Heart right ventricle (tissue), 16 donors: ENCODE measurements around the gene TRAM2. TPM values are rescaled to one million over a fixed set of nuclear protein-coding genes. Genes with fewer than 3 reads are reported as not detected.

ENCODE experiments used
- ATAC-seq, 8 donors: fragments of 200-7000 bp; cut with Tn5 transposase; one replicate each; pipeline ENCODE4 v1.9.1; 2020; ENCODE audit warnings: mild to moderate bottlenecking in 8 of 8, moderate library complexity in 8 of 8, moderate number of reproducible peaks in 1 of 8
- DNase-seq, 2 donors: peaks; one replicate each; pipeline ENCODE4 v3.0.0-alpha.2; 2020
- H3K27ac ChIP-seq, 10 donors: fragments of 200-600 bp; sonication (generic) in 2 of 10; one replicate each; pipeline versions ENCODE4 v1.5.0 to v1.8.0; 2020 to 2022; ENCODE audit warnings: mild to moderate bottlenecking in 3 of 10
- H3K27me3 ChIP-seq, 7 donors: fragments of 200-600 bp; one replicate each; pipeline ENCODE4 v1.8.0; 2021 to 2022; ENCODE audit warnings: mild to moderate bottlenecking in 2 of 7
- H3K36me3 ChIP-seq, 9 donors: fragments of 200-600 bp; sonication (generic) in 1 of 9; one replicate each; pipeline versions ENCODE4 v1.5.0 to v1.8.0; 2020 to 2022; ENCODE audit warnings: mild to moderate bottlenecking in 2 of 9
- H3K4me1 ChIP-seq, 9 donors: fragments of 200-600 bp; sonication (generic) in 1 of 9; one replicate each; pipeline versions ENCODE4 v1.5.0 to v1.8.0; 2020 to 2022; ENCODE audit warnings: mild to moderate bottlenecking in 4 of 9
- H3K4me3 ChIP-seq, 10 donors: fragments of 200-600 bp; sonication (generic) in 2 of 10; one replicate each; pipeline versions ENCODE4 v1.5.0 to v1.8.0; 2020 to 2022; ENCODE audit warnings: mild to moderate bottlenecking in 7 of 10, moderate library complexity in 2 of 10
- H3K9me3 ChIP-seq, 11 donors: fragments of 200-600 bp in 10 of 11; sonication (generic) in 2 of 11; one replicate each; pipeline versions ENCODE4 v1.5.0 to v1.8.0; 2013 to 2022; ENCODE audit warnings: mild to moderate bottlenecking in 2 of 11, control low read depth in 1 of 11, moderate library complexity in 1 of 11
- CTCF ChIP-seq, 9 donors: fragments of 200-600 bp; sonication (generic) in 2 of 9; IDR thresholded peaks; one replicate each; pipeline versions ENCODE4 v1.5.0 to v1.8.0; 2021 to 2022; ENCODE audit warnings: antibody characterized with exemption in 9 of 9, mild to moderate bottlenecking in 5 of 9, moderate library complexity in 1 of 9
- WGBS, 2 donors: extraction: QIAGEN DNeasy Blood & Tissue Kit; methylation state at CpG; one replicate each; pipeline ENCODE4 v1.1.7; 2013; ENCODE audit warnings: inconsistent platforms in 1 of 2; 5-methylcytosine and 5-hydroxymethylcytosine counted together
- intact Hi-C, 10 donors: fragments of 100-400 bp; cut with DNase I; formaldehyde crosslinking; loops; one replicate each; pipeline versions ENCODE4 v1.11.1 to v1.14.2; 2022
- polyA plus RNA-seq, 2 donors: library from polyadenylated mRNA; stranded (reverse); fragments of 200-250 nt; gene quantifications; one replicate each; pipeline ENCODE4 v1.2.3, GENCODE V29; 2013
- total RNA-seq, 10 donors: library from RNA; stranded (reverse); fragmentation: NEBNext Ultra II Directional in 3 of 10; extraction: Animal tissue kit (Norgen Biotek cat#: 25700) in 3 of 10; gene quantifications; one replicate each; pipeline versions ENCODE4 v1.2.1 to v1.2.4, GENCODE V29; 2021 to 2023
- donor health status: Arrhythmogenic right ventricular cardiomyopathy.
- donor health status: ischemic (EF 13 %, LVEDD 7.1; RV severe dilation, severe dysfunction).
- donor health status: healthy with polysubstance abuse.
- donor health status: DM: no; HTN: yes; CAD: no.
- donor health status: DM: no; HTN: no; CAD: no.
- donor health status: ischemic (EF 25% LVEDD 6.9; RV normal size, moderate dysfunction).
- donor health status: ischemic (EF 25% LVEDD 5.7; RV mildly dilated, moderate dysfunction).
- donor health status: healthy.
- donor health status: DM: yes; HTN: yes; CAD: no.
- donor health status: Ischemic cardiomyopathy.
- donor health status: ischemic (EF 35%, LVEDD 5.7; RV mildly dilated, moderate dysfunction).
- donor health status: nonischemic (EF 11% LVEDD 7.7; RV severe dilation, severe dysfunction).
- donor health status: DM: yes; HTN: yes; CAD: no.
- donor health status: PGD.
- donor health status: ischemic (EF 29% LVEDD 5.4; RV normal size, mild dysfunction).
- donor health status: nonischemic (EF 23%, LVEDD 6.1; RV moderate dilation, normal function).

TRAM2 gene
- total and polyA plus RNA-seq, 12 donors, result 5.0 to 17.3 (median 10.6) TPM

GRCh38 chr6:52505726-52506409, 71.0 kb downstream of the TRAM2 start:
- H3K9me3 ChIP-seq, result no peaks in the 10 kb centered on the region
- TF ChIP-seq CTCF (IDR thresholded peaks at IDR 0.05), result no peak
- 84 to 85% methylated on average over 16 of the region's 16 CpGs for WGBS, 2 donors
- peaks cover 14 to 79% (median 33%) of the 10 kb centered on the region in 9 donors for H3K4me1 ChIP-seq
- no peaks in the 10 kb centered on the region for H3K27me3 ChIP-seq
- peaks cover 0 to 91% (median 37%) of the 10 kb centered on the region in 9 donors for H3K36me3 ChIP-seq
- intact Hi-C loops, result loop anchor here in 2 of 10 donors (2.0 to 5.0 kb wide), 2 partner anchors 84 to 85 kb away; partner anchors contain the start of gene EFHC1 (in 2 of the 2)
- no peak overlapping the region for H3K4me3 ChIP-seq
- H3K27ac ChIP-seq, result peak overlapping the region in 1 of 10 donors; percentile 91
- DNase-seq (no peak), ATAC-seq (no peak)

GRCh38 chr6:52504782-52505136, 72.1 kb downstream of the TRAM2 start:
- Histone ChIP-seq H3K36me3 (peaks cover 0 to 89% (median 37%) of the 10 kb centered on the region in 9 donors), H3K27ac (peak overlapping the region; percentile 4 to 91 (median 80)), H3K4me1 (peaks cover 14 to 79% (median 42%) of the 10 kb centered on the region in 9 donors), H3K4me3 (no peak overlapping the region), H3K27me3 (no peaks in the 10 kb centered on the region), H3K9me3 (no peaks in the 10 kb centered on the region)
- no peak for TF ChIP-seq CTCF (IDR thresholded peaks at IDR 0.05)
- ATAC-seq (peak in 4 of 8 donors; percentile 0 to 3 (median 1)), DNase-seq (no peak)
- 41 to 48% methylated on average over 10 of the region's 10 CpGs for WGBS, 2 donors
- intact Hi-C loops, result loop anchor here in 7 of 10 donors (2.0 to 5.0 kb wide), 5 partner anchors 73 to 93 kb away; partner anchors contain the start of genes TRAM2 (in 6 of the 7) and EFHC1 (in 2 of the 7)

DNA sequence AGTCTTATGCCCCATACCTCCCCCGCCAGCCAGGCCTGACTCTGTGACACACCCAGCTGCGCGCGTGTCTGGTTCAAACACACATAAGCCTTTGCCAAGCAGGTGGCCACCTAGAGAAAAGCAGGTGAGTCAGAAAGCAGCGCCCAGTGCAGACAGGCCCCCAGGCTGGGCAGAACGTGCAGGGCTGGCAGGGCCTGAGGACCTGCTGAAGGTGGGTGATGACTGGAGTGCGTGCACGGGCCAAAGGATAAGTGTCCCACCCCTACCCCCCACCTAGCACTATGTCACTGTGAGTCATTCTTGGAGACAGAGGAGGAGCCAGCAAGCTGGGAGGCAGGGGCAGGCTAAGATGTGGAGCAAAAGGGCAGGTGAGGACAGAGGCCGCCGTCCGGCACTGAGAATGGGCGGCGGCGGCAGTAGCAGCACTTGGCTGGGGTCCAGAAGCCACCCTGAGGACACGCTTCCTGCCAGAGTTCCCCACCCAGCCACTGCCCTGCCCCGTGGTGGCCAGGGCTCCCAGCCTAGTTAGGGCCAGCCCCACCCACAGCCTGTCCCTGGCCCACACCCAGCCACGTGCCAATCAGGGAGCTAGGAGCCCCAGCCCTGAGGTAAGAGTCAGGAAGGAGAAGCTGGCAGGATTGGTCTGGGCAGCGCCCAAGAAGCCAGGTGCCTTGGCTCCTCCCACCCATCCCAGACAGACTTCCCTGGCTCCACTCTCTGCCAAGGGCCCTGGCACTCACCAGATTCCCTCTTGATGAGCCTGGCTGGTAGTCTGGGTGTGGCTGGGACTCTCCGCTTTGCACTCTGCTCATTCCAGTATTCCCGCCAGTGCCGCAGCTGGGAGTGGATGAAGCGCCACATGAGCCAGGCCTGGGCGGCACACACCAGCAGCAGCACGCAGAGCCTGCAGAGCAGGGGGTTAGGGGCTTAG, 72.7 kb downstream of the TRAM2 start:
- H3K9me3 ChIP-seq, result no peaks in the 10 kb centered on the region
- H3K27ac ChIP-seq, result peak overlapping the region; percentile 50 to 91 (median 80)
- peaks cover 0 to 83% (median 32%) of the 10 kb centered on the region in 9 donors for H3K36me3 ChIP-seq
- intact Hi-C loops, result loop anchor here in 7 of 10 donors (2.0 to 5.0 kb wide), 5 partner anchors 73 to 93 kb away; partner anchors contain the start of genes TRAM2 (in 6 of the 7) and EFHC1 (in 1 of the 7)
- peak overlapping the region in 1 of 10 donors; percentile 4 for H3K4me3 ChIP-seq
- TF ChIP-seq CTCF (IDR thresholded peaks at IDR 0.05), result no peak
- ATAC-seq (peak; percentile 79 to 92 (median 88)), DNase-seq (peak; percentile 88 to 91)
- H3K4me1 ChIP-seq, result peaks cover 19 to 79% (median 48%) of the 10 kb centered on the region in 9 donors
- H3K27me3 ChIP-seq, result no peaks in the 10 kb centered on the region
- WGBS, 2 donors, result 26 to 27% methylated on average over 24 of the region's 24 CpGs

DNA sequence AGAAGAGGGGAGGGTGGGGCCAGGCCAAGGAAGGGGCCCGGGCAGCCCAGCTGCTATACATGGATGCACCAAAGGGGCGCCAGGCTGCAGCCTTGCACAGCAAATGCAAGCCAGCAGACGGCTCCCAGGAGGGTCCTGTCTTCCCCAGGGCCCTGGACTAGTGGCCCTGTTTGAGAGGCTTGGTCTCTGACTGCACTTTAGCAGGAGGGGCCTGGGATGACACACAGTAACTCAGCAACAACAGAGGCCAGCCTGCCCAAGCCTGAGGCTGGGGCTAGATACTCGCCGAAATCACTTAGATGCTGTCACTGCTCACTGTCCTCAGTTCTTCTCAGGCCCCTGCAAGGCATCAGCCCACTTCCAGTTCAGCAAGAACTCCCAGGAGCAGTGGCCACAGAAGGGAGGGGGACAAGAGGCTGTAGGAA, 73.5 kb downstream of the TRAM2 start:
- peaks cover 0 to 75% (median 24%) of the 10 kb centered on the region in 9 donors for H3K36me3 ChIP-seq
- intact Hi-C loops, result loop anchor here in 7 of 10 donors (2.0 to 5.0 kb wide), 4 partner anchors 74 to 94 kb away; partner anchors contain the start of gene TRAM2 (in 6 of the 7)

More for the DNA sequence above, 73.5 kb downstream of the TRAM2 start:
- ATAC-seq, result peak in 1 of 8 donors; percentile 0
- peak; percentile 37 to 47 for DNase-seq
- peak in 4 of 9 donors; percentile 15 to 40 (median 20) for TF ChIP-seq CTCF (IDR thresholded peaks at IDR 0.05)
- peaks cover 19 to 82% (median 56%) of the 10 kb centered on the region in 9 donors for H3K4me1 ChIP-seq
- H3K9me3 ChIP-seq, result no peaks in the 10 kb centered on the region
- H3K27ac ChIP-seq, result peak overlapping the region; percentile 50 to 91 (median 80)
- no peak overlapping the region for H3K4me3 ChIP-seq
- 61 to 65% methylated on average over 5 of the region's 5 CpGs for WGBS, 2 donors
- H3K27me3 ChIP-seq, result no peaks in the 10 kb centered on the region
